HG03097 (cell line): ENCODE results near the gene PTBP1.
"Not testable (repeated sequence)": the region's sequence is repeated elsewhere in the genome, so short reads cannot be mapped to it uniquely, and the experiment has no call there.

Source experiments
- ATAC-seq: cut with Tn5 transposase; IDR thresholded peaks from one replicate; pipeline ENCODE4 v1.9.1; 2021; ENCODE audit not compliant: unreplicated experiment, low FRiP score

Gene PTBP1

DNA sequence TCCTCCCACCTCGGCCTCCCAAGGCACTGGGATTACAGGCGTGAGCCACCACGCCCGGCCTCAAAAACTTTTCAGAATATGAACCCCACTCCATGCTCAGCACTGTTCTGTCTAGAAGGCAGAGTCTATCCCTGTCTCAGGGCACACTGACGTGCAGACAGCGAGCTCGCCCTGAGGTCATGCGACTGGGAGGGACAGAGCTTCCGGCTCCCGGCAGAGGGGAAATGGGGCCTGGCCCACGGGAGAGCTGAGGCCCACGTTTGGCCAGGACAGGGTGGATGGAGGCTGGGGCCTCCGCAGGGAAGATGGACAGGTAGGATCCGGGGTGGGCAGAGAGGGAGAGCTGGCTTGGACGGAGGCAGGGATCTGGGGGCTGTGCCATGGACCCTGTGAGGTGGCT is 27.6 kb downstream of the PTBP1 start:
- no peak for ATAC-seq

DNA sequence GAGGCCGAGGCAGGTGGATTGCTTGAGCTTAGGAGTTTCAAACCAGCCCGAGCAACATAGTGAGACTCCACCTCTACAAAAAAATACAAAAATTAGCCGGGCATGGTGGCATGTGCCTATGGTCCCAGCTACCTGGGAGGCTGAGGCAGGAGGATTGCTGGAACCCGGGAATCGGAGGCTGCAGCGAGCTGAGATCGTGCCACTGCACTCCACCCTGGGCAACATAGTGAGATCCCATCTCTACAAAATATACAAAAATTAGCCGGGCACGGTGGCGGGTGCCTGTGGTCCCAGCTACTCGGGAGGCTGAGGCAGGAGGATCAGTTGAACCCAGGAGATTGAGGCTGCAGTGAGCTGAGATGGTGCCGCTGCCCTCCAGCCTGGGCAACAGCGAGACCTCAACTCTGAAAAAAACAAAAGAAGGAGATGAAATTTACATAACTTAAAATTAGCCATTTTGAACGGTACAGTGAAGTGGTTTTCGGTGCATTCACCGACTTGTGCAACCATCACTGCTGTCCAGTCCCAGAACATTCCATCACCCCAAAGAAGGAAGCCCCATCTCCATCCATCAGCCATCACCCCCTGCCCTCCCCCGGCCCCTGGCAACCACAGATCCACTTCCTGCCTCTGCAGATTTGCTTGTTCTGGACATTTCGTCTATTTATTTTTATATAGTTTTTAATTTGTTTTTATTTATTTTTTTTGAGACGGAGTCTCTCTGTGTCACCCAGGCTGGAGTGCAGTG is 28.8 kb downstream of the PTBP1 start:
- no peak for ATAC-seq

DNA sequence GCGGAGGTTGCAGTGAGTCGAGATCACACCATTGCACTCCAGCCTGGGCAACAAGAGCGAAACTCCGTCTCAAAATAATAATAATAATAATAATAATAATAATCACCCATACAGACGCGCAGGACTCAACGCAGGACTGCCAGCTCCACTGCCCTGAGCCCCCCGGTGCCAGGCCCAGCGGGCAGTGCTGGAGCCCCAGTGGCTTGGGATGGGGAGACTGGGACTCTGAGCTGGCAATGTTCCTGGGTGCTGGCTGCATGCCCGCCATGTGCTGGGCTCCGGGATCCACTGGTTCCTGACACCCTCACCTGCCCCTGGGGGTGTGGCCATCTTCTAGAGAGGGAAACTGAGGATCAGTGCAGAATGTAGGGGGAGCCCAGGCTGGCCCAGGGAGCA is 30.1 kb downstream of the PTBP1 start:
- ATAC-seq, result no peak

DNA sequence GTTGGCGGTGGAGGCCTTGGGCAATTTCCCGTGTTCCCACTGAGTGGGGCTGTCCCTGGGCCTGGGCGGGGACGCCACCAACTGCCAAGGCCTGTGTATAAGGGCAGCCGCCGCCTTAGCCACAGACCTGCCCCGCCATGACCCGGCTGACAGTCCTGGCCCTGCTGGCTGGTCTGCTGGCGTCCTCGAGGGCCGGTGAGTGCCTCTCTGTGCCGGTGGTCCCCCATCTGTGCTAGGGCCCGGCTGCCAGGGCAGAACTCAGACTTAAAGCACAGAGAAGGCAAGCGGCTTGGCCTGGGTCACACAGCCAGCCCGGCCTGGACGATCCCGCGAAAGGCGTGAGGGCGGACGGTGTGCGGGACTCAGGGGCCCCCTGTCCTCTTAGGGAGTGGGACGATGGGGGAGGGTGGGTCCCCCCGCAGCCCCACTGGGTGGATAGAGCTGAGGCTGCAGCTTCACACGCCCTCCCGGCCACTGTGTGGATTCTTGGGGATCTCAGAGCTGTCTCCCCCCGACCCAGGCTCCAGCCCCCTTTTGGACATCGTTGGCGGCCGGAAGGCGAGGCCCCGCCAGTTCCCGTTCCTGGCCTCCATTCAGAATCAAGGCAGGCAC is 30.6 kb downstream of the PTBP1 start, which contains the start of gene AZU1:
AZU1 (plus strand) TSS at position 128 of the 612 bp plus-strand sequence; CDS start at position 138, 10 bp downstream.
- ATAC-seq, result no peak

DNA sequence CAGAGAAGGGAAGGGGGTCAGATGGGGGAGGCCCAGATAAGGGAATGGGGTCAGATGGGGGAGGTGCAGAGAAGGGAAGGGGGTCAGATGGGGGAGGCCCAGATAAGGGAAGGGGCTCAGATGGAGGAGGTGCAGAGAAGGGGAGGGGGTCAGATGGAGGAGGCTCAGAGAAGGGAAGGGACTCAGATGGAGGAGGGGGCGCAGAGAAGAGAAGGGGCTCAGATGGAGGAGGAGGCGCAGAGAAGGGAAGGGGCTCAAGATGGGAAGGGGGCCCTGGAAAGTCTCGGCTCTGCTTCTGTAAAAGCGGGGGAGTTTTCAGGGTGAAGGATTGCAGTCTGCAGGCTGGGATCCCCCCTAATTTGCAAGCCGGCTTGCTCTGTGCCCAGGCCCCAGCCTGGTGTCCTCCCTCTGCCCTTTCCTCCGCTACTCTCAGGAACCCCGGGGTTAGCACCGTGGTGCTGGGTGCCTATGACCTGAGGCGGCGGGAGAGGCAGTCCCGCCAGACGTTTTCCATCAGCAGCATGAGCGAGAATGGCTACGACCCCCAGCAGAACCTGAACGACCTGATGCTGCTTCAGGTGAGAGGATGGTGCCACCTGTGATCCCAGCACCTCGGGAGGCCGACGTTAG is 32.0 kb downstream of the PTBP1 start:
- ATAC-seq, result no peak

DNA sequence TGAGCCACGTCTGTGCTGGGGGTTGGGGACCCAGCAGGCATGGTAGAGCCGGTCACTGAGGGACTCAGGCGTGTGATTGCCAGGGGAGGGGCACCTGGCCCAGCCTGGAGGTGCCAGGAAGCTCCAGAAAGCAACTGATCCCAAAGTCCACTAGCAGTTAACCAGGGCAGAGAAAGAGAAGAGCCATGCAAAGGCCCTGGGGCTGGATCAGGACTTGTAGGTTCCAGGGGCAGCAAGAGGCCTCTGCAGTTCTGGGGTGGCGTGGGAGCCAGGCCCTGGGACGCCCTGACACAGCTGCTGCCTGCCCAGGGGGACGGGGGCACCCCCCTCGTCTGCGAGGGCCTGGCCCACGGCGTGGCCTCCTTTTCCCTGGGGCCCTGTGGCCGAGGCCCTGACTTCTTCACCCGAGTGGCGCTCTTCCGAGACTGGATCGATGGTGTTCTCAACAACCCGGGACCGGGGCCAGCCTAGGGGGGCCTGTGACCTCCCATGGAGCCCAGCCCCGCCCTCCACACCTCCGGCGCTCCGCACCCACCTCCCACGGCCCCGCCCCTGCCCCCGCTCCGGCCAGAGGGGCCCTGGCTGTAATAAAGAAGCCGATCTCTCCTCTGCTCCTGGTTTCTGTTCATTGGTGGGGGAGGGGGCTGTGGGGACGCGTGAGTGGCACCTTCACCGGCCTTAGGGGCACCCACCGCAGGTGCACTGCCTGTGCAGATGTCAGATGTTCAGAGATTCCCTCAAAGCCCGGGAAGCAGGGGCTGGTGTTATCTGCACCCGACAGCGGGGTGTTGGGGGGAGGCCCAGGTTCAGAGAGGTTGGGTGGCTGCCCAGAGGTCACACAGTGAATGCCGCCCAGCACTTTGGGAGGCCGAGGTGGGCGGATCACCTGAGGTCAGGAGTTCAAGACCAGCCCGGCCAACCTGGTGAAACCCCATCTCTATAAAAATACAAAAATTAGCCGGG is 34.4 kb downstream of the PTBP1 start:
- ATAC-seq, result no peak

DNA sequence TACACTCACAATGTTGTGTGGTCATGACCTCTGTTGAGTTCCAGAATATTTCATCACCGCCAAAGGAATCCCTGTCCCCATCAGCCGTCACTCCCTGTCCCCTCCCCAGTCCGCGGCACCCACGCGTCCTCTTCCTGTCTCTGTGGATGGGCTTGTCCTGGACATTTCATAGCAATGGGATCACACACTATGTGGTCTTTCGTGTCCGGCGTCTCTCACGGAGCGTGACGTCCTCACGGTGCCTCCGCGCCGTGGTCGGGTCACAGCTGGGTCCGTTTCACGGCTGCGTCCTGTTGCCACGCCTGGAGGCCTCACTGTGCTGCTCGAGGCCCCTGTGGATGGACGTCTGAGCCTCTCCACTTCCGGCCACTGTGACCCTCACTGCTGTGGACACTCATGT is 37.0 kb downstream of the PTBP1 start:
- ATAC-seq, result no peak

DNA sequence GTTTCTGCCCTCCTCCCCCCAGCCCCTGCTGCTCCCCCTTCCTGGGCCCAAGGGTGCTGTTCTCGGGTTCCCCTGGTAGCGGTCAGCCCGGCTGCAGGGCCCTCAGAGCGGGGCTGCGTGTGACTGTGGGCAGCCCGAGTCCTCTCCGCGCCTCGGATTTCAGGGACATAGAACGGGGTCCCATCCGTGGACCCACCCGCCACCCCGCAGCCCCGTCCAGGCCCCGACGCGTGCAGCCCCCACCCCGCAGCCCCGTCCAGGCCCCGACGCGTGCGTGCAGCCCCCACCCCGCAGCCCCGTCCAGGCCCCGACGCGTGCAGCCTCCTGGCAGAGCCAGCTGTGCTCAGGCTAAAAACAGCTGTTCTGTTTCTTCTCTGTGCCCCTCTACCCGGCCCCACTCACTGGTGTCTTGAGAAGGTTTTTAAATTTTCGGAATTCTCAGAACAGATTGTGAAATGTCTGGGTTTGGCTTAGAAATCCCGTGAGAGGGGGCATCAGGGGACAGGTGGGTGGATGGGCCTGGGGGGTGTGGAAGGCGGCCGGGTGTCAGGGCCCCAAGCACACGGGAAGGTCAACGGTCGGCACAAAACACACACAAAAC is 38.1 kb downstream of the PTBP1 start:
- ATAC-seq, result no peak

DNA sequence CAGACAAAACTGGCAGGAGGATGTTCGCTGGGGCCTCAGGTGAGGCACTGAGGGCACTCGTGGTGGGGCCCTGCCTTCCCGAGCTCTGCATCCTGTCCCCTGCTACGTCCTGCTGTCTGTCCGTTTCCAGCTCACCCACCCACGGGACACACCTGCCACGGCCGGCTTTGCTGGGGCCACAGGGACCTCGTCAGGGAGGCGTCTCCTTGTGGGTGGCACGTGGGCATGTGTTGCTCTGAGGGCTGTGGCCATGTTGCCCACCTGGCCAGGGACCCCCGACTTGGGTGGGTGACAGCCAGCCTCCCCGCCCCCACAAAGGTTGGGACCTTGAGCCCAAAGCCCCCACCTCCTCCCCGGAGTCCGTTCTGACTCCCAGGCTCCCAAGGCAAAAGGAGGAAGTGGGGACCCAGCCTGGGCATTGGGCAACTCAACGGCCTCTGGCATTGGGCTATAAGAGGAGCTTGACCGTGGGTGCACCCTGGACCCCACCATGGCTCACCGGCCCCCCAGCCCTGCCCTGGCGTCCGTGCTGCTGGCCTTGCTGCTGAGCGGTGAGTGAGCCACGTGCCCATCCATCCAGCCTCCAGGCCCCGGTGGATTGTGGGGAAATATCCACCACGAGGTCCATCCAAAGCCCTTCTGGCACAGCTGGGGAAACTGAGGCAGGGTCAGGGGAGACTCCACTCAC is 43.4 kb downstream of the PTBP1 start, which contains the start of gene PRTN3:
PRTN3 (plus strand) TSS at position 481 of the 688 bp plus-strand sequence; CDS start at position 491, 10 bp downstream.
- ATAC-seq, result no peak

DNA sequence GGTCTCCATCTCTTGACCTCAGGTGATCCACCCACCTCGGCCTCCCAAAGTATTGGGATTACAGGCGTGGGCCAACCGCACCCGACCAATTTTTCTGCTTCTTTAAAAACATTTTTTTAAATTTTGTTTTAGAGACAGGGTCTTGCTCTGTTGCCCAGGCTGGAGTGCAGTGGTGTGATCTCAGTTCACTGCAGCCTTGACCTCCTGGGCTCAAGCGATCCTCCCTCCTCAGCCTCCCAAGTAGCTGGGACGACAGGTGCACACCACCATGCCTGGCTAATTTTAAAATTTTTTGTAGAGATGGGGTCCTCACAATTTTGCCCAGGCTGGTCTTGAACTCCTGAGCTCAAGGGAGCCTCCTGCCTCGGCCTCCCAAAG is 45.5 kb downstream of the PTBP1 start:
- ATAC-seq, result not testable (repeated sequence)

DNA sequence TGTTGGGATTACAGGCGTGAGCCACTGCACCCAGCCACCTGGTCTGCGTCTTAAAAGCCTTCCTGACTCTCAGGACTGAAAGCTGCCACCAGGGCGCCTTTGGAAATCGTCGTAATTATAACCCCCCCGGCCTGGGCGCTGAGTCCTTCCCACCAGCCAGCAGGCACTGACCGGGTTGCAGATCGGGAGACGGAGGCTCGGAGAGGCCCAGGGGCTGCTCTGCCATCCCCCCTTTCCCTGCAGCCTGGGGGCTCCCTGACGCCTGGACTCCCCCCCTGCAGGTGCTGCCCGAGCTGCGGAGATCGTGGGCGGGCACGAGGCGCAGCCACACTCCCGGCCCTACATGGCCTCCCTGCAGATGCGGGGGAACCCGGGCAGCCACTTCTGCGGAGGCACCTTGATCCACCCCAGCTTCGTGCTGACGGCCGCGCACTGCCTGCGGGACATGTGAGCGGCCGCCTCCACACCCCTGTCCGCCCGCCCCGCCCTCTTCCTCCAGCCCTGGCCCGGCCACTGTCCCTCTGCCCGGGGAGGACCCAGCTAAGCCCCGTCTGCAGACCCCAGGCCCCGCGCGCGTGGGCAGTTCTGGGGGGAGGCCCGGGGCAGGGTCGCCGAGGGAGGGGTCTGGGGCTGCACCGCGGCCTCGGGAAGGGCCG is 46.1 kb downstream of the PTBP1 start:
- ATAC-seq, result no peak

DNA sequence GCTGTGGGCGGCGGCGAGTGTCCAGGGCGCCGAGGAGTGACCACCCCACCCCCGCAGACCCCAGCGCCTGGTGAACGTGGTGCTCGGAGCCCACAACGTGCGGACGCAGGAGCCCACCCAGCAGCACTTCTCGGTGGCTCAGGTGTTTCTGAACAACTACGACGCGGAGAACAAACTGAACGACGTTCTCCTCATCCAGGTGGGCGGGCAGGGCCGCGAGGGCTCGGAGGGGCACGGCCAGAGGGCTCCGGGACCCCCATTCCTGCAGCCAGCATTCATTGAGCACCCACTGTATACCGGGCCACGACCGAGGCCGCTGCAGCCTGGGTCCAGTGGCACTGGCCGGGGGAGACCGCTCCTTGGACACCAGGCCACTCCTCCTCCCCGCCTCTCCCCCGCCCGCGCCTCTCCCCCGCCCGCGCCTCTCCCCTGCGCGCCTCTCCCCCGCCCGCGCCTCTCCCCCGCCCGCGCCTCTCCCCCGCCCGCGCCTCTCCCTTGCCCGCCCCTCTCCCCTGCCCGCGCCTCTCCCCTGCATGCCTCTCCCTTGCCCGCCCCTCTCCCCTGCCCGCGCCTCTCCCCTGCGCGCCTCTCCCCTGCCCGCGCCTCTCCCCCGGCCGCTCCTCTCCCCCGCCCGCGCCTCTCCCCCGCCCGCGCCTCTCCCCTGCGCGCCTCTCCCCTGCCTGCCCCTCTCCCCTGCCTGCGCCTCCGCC is 46.7 kb downstream of the PTBP1 start:
- ATAC-seq, result no peak

DNA sequence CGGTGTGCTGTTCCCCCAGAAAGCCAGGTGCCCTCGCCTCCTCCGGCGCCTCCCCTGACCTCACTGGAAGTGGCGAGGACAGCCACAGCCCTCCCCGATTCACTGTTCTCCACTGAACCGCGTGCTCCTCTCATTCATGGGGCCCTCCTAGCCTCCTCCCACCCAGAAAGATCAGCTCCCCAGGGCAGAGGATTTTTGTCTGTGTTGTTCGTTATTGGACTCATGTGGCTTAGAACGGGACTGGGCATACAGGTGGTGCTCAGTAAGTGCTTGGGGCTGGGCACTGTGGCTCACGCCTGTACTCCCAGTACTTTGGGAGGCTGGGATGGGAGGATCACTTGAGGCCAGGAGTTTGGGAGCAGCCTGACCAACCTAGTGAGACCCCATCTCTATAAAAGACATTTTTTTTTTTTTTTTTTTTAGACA is 47.3 kb downstream of the PTBP1 start:
- no peak for ATAC-seq

DNA sequence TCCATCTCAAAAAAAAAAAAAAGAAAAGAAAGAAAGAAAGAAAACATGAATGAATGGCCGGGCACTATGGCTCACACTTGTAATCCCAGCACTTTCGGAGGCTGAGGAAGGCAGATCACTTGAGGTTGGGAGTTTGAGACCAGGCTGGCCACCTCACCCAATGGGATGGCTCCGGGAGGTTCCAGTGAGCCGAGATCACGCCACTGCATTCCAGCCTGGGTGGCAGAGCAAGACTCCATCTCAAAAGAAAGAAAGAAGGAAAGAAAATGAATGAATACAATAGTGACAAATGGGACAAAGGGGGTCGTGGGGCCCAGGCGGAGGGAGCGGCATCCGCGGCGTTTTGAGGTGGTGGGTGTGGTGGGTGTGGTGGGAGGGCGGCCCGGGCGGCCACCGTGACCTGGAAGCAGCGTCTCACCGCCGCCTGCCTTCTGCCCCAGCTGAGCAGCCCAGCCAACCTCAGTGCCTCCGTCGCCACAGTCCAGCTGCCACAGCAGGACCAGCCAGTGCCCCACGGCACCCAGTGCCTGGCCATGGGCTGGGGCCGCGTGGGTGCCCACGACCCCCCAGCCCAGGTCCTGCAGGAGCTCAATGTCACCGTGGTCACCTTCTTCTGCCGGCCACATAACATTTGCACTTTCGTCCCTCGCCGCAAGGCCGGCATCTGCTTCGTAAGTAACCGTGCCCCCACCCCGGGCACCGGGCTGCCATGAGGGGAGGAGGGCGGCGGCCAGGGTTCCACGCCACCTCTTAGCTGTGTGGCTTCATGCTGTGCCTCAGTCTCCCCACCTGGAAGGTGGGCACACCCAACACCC is 48.7 kb downstream of the PTBP1 start:
- ATAC-seq, result no peak

DNA sequence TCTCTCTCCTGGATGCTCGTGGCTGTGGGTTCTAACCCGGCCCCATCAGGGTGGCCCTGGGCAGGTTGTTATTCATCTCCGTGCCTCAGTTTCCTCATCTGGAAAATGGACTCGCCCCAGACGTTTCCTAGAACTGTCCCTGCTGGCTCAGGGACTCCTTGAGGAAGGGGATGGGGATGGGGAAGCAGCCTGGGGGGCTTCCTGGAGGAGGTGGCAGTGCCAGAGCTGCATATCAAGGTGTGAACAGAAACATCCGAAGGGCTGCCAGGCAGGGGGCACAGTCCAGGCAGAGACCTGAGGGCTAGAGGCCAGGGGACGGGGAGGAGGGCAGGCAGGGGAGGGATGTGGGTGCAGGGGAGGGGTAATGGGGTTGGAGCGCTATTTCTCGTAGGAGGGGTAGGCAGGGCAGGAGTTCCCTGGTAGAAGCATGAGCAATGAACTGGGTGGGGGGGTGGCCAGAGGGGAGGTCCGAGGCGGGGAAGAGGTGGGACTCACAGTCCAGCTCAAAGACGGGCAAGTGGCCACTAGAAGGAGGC is 51.2 kb downstream of the PTBP1 start:
- ATAC-seq, result no peak

DNA sequence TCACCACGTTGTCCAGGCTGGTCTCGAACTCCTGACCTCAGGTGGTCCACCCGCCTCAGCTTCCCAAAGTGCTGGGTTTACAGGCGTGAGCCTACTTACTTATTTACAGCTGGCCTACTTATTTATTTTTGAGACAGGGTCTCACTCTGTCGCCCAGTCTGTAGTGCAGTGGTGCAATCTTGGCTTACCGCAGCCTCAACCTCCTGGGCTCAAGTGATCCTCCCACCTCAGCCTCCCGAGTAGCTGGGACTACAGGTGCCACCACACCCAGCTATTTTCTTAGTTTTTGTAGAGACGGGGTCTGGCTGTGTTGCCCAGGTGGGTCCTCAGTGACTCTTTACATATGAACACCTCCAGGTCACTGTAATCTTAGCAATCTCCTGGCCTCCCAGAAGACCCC is 51.9 kb downstream of the PTBP1 start:
- not testable (repeated sequence) for ATAC-seq

DNA sequence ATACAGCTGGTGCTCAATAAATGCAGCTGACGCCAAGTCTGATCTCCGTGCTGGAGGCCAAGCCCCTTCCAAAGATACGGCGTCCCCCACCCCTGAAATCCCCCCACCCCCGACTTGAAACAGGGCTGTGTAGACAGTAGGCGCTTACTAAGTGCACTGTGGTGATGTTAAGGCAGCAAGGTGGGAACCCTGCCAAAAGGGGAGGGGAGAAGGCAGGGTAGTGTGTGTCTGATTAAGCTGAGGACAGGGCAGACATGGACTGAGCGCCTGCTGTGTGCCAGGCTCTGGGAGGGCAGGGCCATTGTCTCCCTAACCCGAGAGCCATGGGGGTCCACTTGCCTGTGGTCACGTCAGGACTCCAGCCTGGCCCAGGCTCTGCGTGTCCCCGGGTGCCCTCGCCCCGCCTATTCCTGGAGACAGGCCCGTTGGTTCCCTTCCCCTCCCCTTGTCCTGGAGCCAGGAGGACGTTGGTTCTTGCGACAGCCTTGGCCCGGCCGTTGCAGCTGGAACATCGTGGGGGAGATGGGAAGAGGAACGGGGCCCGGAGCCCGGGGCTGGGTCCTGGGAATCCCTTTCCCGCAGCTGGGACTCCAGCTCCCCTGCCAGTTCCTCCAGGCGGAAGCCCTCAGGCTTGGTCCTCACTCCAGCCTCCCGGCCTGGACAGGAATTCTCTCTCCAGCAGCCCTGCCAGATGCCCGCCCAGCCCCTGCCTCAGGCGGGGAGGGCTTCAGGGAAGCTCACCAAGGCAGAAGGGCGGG is 53.1 kb downstream of the PTBP1 start:
- ATAC-seq, result no peak
